Neural cell (in vitro differentiated cells): ENCODE data around the gene OGFOD3. TPM values are rescaled to one million over a fixed set of nuclear protein-coding genes. Genes with fewer than 3 reads are reported as not detected.

Experiments used
- H2AFZ ChIP-seq: fragments of 200-600, 300-800 bp; sonication (generic), shearing (Covaris generic); 2 replicates; pipeline ENCODE4 v1.6.0; 2014; ENCODE audit warnings: low read depth, mild to moderate bottlenecking, antibody characterized with exemption, low read length, moderate library complexity
- H3F3A ChIP-seq: fragments of 200-600 bp; shearing (Covaris generic); 2 replicates; pipeline ENCODE4 v1.6.1; 2016; ENCODE audit warnings: mild to moderate bottlenecking, moderate library complexity, mixed read lengths, antibody characterized with exemption, low read length; ENCODE audit not compliant: insufficient read depth, poor library complexity, severe bottlenecking
- H3K27ac ChIP-seq: fragments of 200-600, 300-800 bp; sonication (generic), shearing (Covaris generic); 2 replicates; pipeline ENCODE4 v1.5.1; 2014; ENCODE audit warnings: mild to moderate bottlenecking, low read length, moderate library complexity
- H3K27me3 ChIP-seq: fragments of 300-800, 200-600 bp; sonication (generic), shearing (Covaris generic); 2 replicates; pipeline ENCODE4 v1.6.0; 2014; ENCODE audit warnings: mild to moderate bottlenecking, low read depth, low read length, moderate library complexity; ENCODE audit not compliant: insufficient read depth
- H3K36me3 ChIP-seq: fragments of 300-800, 200-600 bp; sonication (generic), shearing (Covaris generic); 2 replicates; pipeline ENCODE4 v1.5.1; 2014; ENCODE audit warnings: mild to moderate bottlenecking, antibody characterized with exemption, low read length, moderate library complexity; ENCODE audit not compliant: insufficient read depth
- H3K4me2 ChIP-seq: fragments of 300-800, 200-600 bp; sonication (generic), shearing (Covaris generic); 2 replicates; pipeline ENCODE4 v1.6.0; 2014; ENCODE audit warnings: mild to moderate bottlenecking, low read length
- H3K4me3 ChIP-seq: fragments of 300-800, 200-600 bp; sonication (generic), shearing (Covaris generic); 2 replicates; pipeline ENCODE4 v1.5.1; 2014; ENCODE audit warnings: mild to moderate bottlenecking, low read length, moderate library complexity
- H3K79me2 ChIP-seq: fragments of 200-600 bp; shearing (Covaris generic); replicated peaks from 2 replicates; pipeline ENCODE4 v1.6.0; 2014; ENCODE audit warnings: mild to moderate bottlenecking, low read length, moderate library complexity; ENCODE audit not compliant: insufficient read depth
- H3K9ac ChIP-seq: fragments of 300-800, 200-600 bp; sonication (generic), shearing (Covaris generic); 2 replicates; pipeline ENCODE4 v1.6.1; 2016; ENCODE audit warnings: mild to moderate bottlenecking, low read length, mixed read lengths
- H3K9me2 ChIP-seq: fragments of 200-600 bp; shearing (Covaris generic); 2 replicates; pipeline ENCODE4 v1.6.1; 2016; ENCODE audit warnings: mild to moderate bottlenecking, low read length, mixed read lengths; ENCODE audit not compliant: insufficient read depth
- H3K9me3 ChIP-seq: fragments of 200-600, 300-800 bp; sonication (generic), shearing (Covaris generic); 2 replicates; pipeline ENCODE4 v1.6.1; 2016; ENCODE audit warnings: mild to moderate bottlenecking, mixed run types, low read length, moderate library complexity, mixed read lengths
- H4K20me1 ChIP-seq: fragments of 200-600 bp; shearing (Covaris generic); 2 replicates; pipeline ENCODE4 v1.6.1; 2016; ENCODE audit warnings: mild to moderate bottlenecking, mixed run types; ENCODE audit not compliant: insufficient read depth
- CTCF ChIP-seq: fragments of 450-650 bp; IDR thresholded peaks from 2 replicates; pipeline ENCODE4 v1.5.1; 2014; ENCODE audit warnings: antibody characterized with exemption, mild to moderate bottlenecking, moderate library complexity; ENCODE audit not compliant: poor library complexity, severe bottlenecking
- EP300 ChIP-seq: fragments of 450-650 bp; conservative IDR thresholded peaks from 2 replicates; pipeline ENCODE4 v1.6.1; 2014; ENCODE audit warnings: antibody characterized with exemption, mild to moderate bottlenecking, moderate library complexity; ENCODE audit not compliant: poor library complexity, severe bottlenecking
- EZH2 ChIP-seq: fragments of 200-600, 300-800 bp; shearing (Covaris generic), sonication (generic); IDR thresholded peaks from 2 replicates; pipeline ENCODE4 v1.6.1; 2014; ENCODE audit warnings: antibody characterized with exemption, low read length, borderline replicate concordance, mild to moderate bottlenecking; ENCODE audit not compliant: insufficient read depth, poor library complexity, severe bottlenecking
- MXI1 ChIP-seq: fragments of 450-650 bp; conservative IDR thresholded peaks from 2 replicates; pipeline ENCODE4 v1.6.1; 2014; ENCODE audit warnings: antibody characterized with exemption, mild to moderate bottlenecking; ENCODE audit not compliant: poor library complexity, severe bottlenecking
- POLR2AphosphoS5 ChIP-seq: IDR thresholded peaks from 2 replicates; pipeline ENCODE4 v1.6.1; 2012
- RAD21 ChIP-seq: fragments of 450-650 bp; conservative IDR thresholded peaks from 2 replicates; pipeline ENCODE4 v1.6.1; 2014; ENCODE audit warnings: antibody characterized with exemption, mild to moderate bottlenecking, moderate library complexity
- REST ChIP-seq: IDR thresholded peaks from 2 replicates; pipeline ENCODE4 v1.6.1; 2012; ENCODE audit warnings: borderline replicate concordance
- SMC3 ChIP-seq: fragments of 450-650 bp; conservative IDR thresholded peaks from 2 replicates; pipeline ENCODE4 v1.6.1; 2014; ENCODE audit warnings: antibody characterized with exemption, mild to moderate bottlenecking, moderate library complexity; ENCODE audit not compliant: poor library complexity
- TAF1 ChIP-seq: IDR thresholded peaks from 2 replicates; pipeline ENCODE4 v1.6.1; 2012; ENCODE audit warnings: low read depth
- polyA plus RNA-seq: library from polyadenylated mRNA; depleted of rRNA; stranded (reverse); fragments of >200 nt; gene quantifications from 2 replicates; pipeline ENCODE4 v1.2.3, GENCODE V29; 2014

OGFOD3 gene
- polyA plus RNA-seq, 1 donor from 2014 or later, result 22.6 TPM

DNA sequence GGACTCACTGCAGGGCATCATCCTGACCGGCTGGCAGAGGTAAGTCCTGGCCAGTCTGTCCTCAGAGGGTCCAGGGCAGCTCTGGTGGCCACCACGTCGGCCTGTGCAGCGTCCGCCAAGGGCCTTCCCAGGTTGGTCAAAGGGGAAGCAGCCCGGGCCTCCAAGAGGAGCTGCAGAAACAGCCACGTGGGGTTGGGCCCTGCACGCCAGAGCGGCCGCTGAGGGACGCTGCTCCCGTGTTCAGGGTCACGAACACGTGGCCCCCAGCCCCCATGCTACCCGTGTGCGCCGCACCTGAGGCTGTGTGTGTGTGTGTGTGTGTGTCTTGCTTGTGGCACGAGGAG is 18.9 kb upstream of the OGFOD3 start:
- Histone ChIP-seq H3K27me3 (no peaks in the 10 kb centered on the region), H3K27ac (no peak overlapping the region), H4K20me1 (no peaks in the 10 kb centered on the region), H2AFZ (no peak overlapping the region), H3K4me2 (no peak overlapping the region), H3K9me3 (no peaks in the 10 kb centered on the region), H3F3A (no peaks in the 10 kb centered on the region), H3K9ac (no peak overlapping the region), H3K9me2 (no peaks in the 10 kb centered on the region), H3K36me3 (no peaks in the 10 kb centered on the region), H3K79me2 (no peaks in the 10 kb centered on the region), H3K4me3 (no peak overlapping the region)
- TF ChIP-seq CTCF, result no peak
- TF ChIP-seq MXI1, result no peak
- no peak for TF ChIP-seq RAD21
- TF ChIP-seq TAF1, result no peak
- TF ChIP-seq EZH2, result no peak
- TF ChIP-seq POLR2AphosphoS5, result no peak
- TF ChIP-seq EP300, result no peak

GRCh38 chr17:82436601-82437324 is 18.4 kb upstream of the OGFOD3 start:
- TF ChIP-seq EZH2, result no peak
- TF ChIP-seq EP300, result no peak
- no peak for TF ChIP-seq RAD21
- TF ChIP-seq TAF1, result no peak
- TF ChIP-seq POLR2AphosphoS5, result no peak
- no peak for TF ChIP-seq MXI1
- TF ChIP-seq SMC3, result no peak
- TF ChIP-seq REST, result no peak
- TF ChIP-seq CTCF, result no peak
- no peaks in the 10 kb centered on the region for H3K79me2 ChIP-seq
- no peak overlapping the region for H3K9ac ChIP-seq
- H3K9me2 ChIP-seq, result no peaks in the 10 kb centered on the region
- H3K9me3 ChIP-seq, result no peaks in the 10 kb centered on the region
- no peak overlapping the region for H3K4me3 ChIP-seq
- H3K36me3 ChIP-seq, result no peaks in the 10 kb centered on the region
- H3F3A ChIP-seq, result no peaks in the 10 kb centered on the region
- H4K20me1 ChIP-seq, result no peaks in the 10 kb centered on the region
- H3K27me3 ChIP-seq, result no peaks in the 10 kb centered on the region
- H3K27ac ChIP-seq, result no peak overlapping the region
- no peak overlapping the region for H2AFZ ChIP-seq
- H3K4me2 ChIP-seq, result no peak overlapping the region
